Vagina (tissue), 2 donors: ENCODE measurements around the gene SRCIN1.
"Not testable (repeated sequence)": the region's sequence is repeated elsewhere in the genome, so short reads cannot be mapped to it uniquely, and the experiment has no call there.

Source experiments
- CTCF ChIP-seq, 3 experiments: fragments of 450-650 bp in 2 of 3; fragments of 200-600 bp in 1 of 3; sonication (generic) in 1 of 3; IDR thresholded peaks; one replicate each; pipeline ENCODE4 v1.5.1; 2017 to 2019; ENCODE audit warnings: antibody characterized with exemption in 3 of 3, mild to moderate bottlenecking in 2 of 3, moderate library complexity in 2 of 3
- POLR2A ChIP-seq, 2 donors: fragments of 450-650 bp; IDR thresholded peaks; one replicate each; pipeline ENCODE4 v1.6.1; 2017; ENCODE audit warnings: antibody characterized with exemption in 2 of 2, mild to moderate bottlenecking in 2 of 2, moderate library complexity in 2 of 2

GRCh38 chr17:38531761-38532160 lies 74.0 kb downstream of the SRCIN1 start:
- TF ChIP-seq CTCF, POLR2A (IDR thresholded peaks at IDR 0.05): not testable (repeated sequence)
